HS-27A (cell line): ENCODE data around the gene SDS.
"Not testable (repeated sequence)": the region's sequence is repeated elsewhere in the genome, so short reads cannot be mapped to it uniquely, and the experiment has no call there.

Source experiments
- DNase-seq: peaks from one replicate; pipeline ENCODE4 v3.0.0-alpha.2; 2012; ENCODE audit warnings: low read depth, missing footprints

The SDS gene

DNA sequence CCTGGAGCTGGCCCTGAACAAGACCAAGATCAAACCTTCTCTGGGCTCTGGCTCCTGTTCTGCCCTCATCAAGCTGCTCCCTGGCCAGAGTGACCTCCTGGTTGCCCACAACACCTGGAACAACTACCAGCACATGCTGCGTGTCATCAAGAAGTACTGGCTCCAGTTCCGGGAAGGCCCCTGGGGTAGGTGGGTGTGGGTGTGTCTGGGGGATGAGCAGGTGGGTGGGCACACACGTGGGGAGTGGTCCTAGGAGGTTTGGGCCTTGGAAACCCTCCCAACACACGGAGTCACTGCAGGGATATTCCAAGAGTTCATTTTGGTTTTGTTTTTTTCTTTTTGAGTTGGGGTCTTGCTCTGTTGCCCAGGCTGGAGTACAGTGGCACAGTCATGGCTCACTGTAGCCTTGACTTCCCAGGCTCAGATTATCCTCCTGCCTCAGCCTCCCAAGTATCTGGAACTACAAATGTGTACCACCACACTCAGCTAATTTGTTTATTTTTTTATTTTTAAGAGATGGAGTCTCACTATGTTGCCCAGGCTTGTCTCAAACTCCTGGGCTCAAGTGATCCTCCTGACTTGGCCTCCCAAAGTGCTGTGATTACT, 28.8 kb downstream of the SDS start:
- DNase-seq = no peak

GRCh38 chr12:113373969-113374368, 29.7 kb downstream of the SDS start:
- DNase-seq = no peak

- DNase-seq = no peak
Observed at GRCh38 chr12:113373440-113373839, 30.2 kb downstream of the SDS start.

DNA sequence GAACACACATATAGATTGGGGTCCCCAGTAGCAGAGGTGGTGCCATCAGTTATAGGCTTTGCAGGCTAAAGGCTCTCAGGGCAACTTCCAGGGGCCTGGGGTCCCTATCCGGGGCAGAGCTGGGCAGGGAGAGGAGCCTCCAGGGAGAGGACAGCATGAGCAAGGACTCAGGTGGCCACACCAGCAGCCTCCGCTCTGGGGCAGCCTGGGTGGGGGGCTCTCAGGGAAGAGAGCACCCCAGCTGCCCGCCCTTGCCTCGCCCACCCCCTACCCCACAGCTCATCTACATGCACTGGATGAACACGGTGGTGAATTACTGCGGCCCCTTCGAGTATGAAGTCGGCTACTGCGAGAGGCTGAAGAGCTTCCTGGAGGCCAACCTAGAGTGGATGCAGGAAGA, 31.3 kb downstream of the SDS start:
- no peak for DNase-seq

DNA sequence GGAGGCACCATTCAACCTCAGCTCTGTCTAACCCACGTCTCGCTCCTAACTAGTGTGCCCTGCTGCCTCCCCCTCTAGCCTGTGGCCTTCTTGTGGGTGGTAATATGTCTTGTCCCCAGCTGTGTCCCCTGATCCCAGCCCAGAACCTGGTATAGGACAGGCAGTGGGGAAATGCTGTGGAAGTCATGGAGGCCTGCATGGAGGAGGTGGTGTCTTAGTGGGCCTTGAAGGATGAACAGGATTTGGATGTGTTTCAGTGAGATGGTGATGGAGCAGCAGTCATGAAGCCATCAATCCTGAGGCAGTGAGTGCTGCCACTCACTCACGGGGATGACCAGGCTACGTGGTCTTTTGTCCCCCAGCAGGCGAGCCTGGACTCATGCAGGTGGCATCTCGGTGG, 31.9 kb downstream of the SDS start:
- no peak for DNase-seq

DNA sequence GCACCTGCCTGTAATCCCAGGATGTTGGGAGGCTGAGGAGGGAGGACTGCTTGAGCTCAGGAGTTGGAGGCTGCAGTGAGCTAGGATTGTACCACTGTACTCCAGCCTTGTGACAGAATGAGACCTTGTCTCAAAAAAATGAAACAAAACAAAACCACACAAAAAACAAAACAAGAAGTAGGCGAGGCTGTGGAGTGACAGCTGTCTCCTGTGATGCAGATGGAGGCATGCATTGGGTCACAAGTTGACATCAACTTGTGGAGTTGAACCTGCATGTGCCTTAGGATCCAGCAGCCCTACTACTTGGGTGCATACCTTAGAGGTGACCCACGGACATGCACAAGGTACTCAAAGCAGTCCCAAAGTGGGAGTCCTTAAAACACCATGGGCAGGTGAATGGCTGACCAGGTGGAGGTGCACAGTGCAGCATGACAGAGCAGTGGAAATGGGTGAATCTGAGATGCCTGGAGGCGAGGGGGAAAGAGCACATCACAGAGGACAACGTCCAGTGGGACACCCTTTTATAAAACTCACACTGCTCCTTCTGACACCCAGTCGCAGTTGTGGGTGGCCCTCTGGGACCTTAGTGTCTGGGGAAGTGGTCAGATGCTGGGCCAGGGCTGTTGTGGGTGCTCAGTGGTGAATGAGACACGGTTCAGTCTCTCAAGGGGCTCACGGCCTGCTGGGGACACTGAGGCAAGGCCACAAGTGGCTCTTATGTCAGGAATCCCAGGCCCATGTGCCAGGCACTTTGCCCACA, 32.6 kb downstream of the SDS start:
- no peak for DNase-seq

DNA sequence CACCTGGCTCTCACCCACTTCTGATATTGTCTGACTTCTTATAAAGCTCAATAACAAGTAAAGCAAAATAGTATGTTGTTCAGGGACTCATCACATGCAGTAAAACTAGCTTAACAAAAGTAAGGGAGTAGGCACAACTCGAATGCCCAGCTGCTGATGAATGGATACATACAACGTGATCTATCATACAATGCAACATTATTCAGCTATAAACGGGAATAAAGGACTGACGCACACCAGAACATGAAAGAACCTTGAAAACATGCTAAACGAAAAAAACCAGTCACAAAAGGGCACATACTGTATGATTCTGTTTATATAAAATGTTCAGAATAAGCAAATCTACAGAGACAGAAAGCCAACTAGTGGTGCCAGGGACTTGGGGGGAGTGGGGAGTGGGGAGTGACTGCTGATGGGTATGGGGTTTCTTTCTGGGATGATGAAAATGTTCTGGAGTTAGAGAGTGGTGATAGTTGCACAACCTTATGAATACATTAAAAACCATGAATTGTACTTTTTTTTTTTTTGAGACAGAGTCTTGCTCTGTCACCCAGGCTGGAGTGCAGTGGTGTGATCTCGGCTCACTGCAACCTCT, 34.2 kb downstream of the SDS start:
- no peak for DNase-seq

DNA sequence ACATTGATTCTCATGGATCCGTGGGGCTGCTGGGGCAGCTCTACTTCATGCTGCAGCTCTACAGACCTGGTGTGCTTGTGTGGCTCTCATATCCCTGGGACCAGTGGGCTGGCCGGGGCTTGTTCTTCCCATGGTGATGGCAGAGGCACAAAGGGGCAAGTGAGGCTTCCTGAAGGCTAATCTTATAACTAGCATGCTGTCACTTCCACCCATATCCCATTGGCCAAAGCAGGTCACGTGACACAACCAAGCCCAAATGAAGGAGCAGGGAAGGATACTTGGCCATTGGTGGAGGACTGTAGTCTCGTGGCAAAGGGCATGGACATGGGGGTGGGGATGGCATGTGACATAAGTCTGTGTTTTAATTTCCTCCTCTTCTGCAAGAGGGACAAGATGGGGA, 35.4 kb downstream of the SDS start:
- DNase-seq = no peak

DNA sequence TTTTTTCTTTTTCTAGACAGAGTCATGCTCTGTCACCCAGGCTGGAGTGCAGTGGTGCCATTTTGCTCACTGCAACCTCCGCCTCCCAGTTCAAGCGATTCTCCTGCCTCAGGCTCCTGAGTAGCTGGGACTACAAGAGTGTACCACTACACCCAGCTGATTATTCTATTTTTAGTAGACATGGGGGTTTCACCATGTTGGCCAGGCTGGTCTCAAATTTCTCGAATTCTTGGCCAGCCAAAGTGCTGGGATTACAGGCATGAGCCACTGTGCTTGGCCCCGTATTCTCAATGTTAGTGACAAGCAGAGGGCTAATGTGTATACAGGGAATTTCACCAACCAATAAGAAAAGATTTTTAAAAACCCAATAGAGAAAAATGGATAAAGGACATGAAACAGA, 36.9 kb downstream of the SDS start:
- no peak for DNase-seq

- DNase-seq = no peak
Observed at GRCh38 chr12:113365639-113366395, 37.9 kb downstream of the SDS start.

GRCh38 chr12:113364698-113365097, 39.0 kb downstream of the SDS start:
- no peak for DNase-seq

GRCh38 chr12:113361574-113362370, 41.9 kb downstream of the SDS start:
- no peak for DNase-seq

DNA sequence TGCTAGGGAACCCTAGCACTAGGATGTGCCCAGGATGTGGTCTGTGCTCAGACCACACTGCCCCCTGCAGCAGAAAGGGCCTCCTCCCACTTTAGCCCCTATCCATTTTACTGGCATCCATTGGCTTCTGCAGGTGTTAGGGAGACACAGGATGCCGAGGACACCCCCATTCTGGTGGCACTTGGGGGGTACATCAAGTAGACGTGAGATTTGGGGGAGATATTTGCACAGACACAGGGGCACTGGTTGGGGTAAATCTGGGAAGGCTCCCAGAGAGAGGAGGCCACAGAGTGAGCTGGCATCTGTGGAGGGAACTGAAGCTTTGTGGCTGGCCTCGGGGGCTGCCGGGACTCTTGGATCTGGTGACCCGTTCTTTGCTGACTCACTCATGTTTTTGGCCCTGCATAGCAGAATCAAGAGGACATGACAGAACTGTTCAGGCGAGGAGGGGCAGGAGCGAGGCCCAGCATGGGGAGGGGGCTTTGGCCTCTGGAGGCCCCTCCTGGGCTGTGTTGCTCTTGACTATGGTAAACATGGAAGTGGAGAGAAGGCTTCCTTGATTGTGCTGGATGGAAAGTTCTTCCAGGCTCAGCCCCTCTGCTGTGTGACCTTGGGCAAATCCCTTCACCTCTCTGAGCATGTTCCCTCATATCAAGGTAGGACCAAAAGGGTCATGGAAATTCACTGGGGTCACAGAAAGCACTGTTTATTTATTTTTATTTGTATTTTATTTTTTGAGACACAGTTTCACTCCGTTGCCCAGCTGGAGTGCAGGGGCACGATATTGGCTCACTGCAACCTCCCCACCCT, 43.5 kb downstream of the SDS start:
- DNase-seq = no peak

GRCh38 chr12:113359133-113359938, 44.4 kb downstream of the SDS start:
- no peak for DNase-seq

DNA sequence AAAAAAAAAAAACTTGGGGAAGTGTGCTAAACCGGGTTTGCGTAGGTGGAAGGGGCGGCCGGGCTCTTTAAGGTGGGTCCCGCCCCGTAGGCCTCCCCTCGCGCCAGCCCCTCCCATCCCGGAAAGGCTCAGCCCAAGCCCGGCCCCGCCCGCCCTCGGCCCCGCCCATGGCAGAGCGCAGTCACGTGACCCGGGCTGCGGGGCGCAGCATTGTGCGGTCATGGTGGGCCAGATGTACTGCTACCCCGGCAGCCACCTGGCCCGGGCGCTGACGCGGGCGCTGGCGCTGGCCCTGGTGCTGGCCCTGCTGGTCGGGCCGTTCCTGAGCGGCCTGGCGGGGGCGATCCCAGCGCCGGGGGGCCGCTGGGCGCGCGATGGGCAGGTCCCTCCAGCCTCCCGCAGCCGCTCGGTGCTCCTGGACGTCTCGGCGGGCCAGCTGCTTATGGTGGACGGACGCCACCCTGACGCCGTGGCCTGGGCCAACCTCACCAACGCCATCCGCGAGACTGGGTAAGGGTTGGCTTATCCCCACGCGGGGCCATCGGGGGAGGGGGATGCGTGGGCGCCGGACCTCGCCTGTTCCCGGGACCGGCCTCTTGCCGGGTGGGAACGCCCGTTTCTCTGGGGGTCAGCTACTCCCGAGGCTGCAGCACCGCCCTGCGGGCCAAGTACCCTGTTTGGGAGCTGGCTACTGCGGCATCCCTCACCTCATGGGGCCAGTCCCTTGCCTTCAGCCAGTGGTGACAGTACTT, 45.1 kb downstream of the SDS start, which contains the start of gene PLBD2:
Gene PLBD2 (plus strand): TSS at position 207 of the 752 bp plus-strand sequence. CDS start 14 bp downstream, at position 221.
- peak; percentile 72 for DNase-seq

DNA sequence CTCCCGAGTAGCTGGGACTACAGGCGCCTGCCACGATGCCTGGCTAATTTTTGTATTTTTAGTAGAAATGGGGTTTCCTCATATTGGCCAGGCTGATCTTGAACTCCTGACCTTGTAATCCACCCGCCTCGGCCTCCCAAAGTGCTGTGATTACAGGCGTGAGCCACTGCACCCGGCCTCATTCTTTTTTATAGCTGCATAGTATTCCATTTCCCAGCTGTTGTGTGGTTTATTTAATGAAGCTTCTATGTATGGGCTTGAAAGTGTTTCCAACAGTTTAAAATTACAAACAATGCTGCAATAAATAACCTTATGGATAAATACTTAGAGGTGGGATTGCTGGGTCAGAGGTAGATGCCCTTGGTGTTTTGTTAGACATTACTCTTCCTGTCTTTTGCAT, 49.5 kb downstream of the SDS start:
- not testable (repeated sequence) for DNase-seq

DNA sequence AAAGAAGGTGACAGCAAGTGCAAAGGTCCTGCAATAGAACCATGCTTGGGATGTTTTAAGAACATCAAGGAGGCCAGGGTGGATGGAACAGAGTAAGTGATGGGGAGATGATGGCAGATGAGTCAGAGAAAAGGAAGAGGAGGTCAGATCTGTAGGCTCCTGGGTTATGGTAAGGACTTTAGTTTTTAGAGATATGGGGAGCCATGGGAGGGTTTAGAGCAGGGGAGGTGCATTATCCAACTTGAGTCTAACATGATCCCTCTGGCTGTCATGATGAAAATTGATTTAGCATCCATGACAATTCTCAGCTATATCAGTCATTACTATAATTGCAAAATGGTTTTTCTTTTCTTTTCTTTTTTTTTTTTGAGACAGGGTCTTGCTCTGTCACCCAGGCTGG, 52.6 kb downstream of the SDS start:
- DNase-seq = no peak

GRCh38 chr12:113348849-113349536, 54.7 kb downstream of the SDS start:
- DNase-seq = no peak

- no peak for DNase-seq
Observed at GRCh38 chr12:113347892-113348291, 55.8 kb downstream of the SDS start.
